B cell (primary cell): ENCODE data around the gene KCNN1. TPM values are rescaled to one million over a fixed set of nuclear protein-coding genes. Genes with fewer than 3 reads are reported as not detected.
A peak's percentile ranks its signal among the peaks of the same experiment; 100 is the strongest.

Experiments used
- ATAC-seq: fragments of 200-7000 bp; cut with Tn5 transposase; one replicate; pipeline ENCODE4 v1.10.0; 2021; ENCODE audit warnings: low read depth, mild to moderate bottlenecking, moderate number of reproducible peaks, moderate library complexity
- CTCF ChIA-PET: fragments of 350-600 bp; sonication (Branson Sonifier 250); formaldehyde crosslinking; loops from one replicate; lab custom pipeline; 2021; ENCODE audit warnings: antibody characterized with exemption, inconsistent platforms; lab: Charles Lee
- POLR2A ChIA-PET: fragments of 350-600 bp; sonication (Branson Sonifier 250); formaldehyde crosslinking; loops from one replicate; lab custom pipeline; 2021; ENCODE audit warnings: antibody characterized with exemption; lab: Charles Lee
- DNase-seq: peaks from one replicate; pipeline ENCODE4 v3.0.0; 2013
- H2AFZ ChIP-seq: 2 replicates; pipeline ENCODE4 v1.6.1; 2012; ENCODE audit warnings: mild to moderate bottlenecking, low read depth, low read length; ENCODE audit not compliant: insufficient read depth, poor library complexity, severe bottlenecking
- H3K27ac ChIP-seq, 2 donors: 1 replicate in 1 of 2; 2 replicates in 1 of 2; pipeline ENCODE4 v1.5.1; 2012 to 2013; ENCODE audit warnings: low read length in 2 of 2, mild to moderate bottlenecking in 2 of 2, moderate library complexity in 1 of 2
- H3K27me3 ChIP-seq, 4 experiments: fragments of 200-600 bp in 1 of 4; sonication (generic) in 1 of 4; replicated peaks in 1 of 4; 1 replicate in 2 of 4; 2 replicates in 2 of 4; pipeline versions ENCODE4 v1.6.1 to v1.7.0; 2013 to 2016; ENCODE audit warnings: low read length in 3 of 4, mild to moderate bottlenecking in 2 of 4, mixed read lengths in 1 of 4, moderate library complexity in 1 of 4; ENCODE audit not compliant: insufficient read depth in 4 of 4, control insufficient read depth in 3 of 4; ENCODE audit errors: control extremely low read depth in 1 of 4
- H3K36me3 ChIP-seq, 2 experiments: replicated peaks in 1 of 2; 1 replicate in 1 of 2; 2 replicates in 1 of 2; pipeline versions ENCODE4 v1.6.1 to v1.7.1; 2013; ENCODE audit warnings: low read length in 1 of 2; ENCODE audit not compliant: insufficient read depth in 2 of 2, control insufficient read depth in 1 of 2; ENCODE audit errors: control extremely low read depth in 1 of 2, extremely low read depth in 1 of 2
- H3K4me1 ChIP-seq, 2 donors: fragments of 200-600 bp in 1 of 2; sonication (generic) in 1 of 2; 1 replicate in 1 of 2; 2 replicates in 1 of 2; pipeline versions ENCODE4 v1.5.1 to v1.6.1; 2013 to 2017; ENCODE audit warnings: low read length in 2 of 2; ENCODE audit not compliant: control insufficient read depth in 2 of 2, insufficient read depth in 2 of 2
- H3K4me2 ChIP-seq: replicated peaks from 2 replicates; pipeline ENCODE3; 2012; ENCODE audit warnings: mild to moderate bottlenecking, low read depth, low read length; ENCODE audit not compliant: poor library complexity, severe bottlenecking
- H3K4me3 ChIP-seq, 5 experiments: fragments of 200-600 bp in 1 of 5; sonication (generic) in 1 of 5; 1 replicate in 3 of 5; 2 replicates in 2 of 5; pipeline versions ENCODE4 v1.5.1 to v1.7.0; 2011 to 2016; ENCODE audit warnings: low read length in 4 of 5, mild to moderate bottlenecking in 4 of 5, low read depth in 2 of 5, control low read depth in 1 of 5, moderate library complexity in 1 of 5; ENCODE audit not compliant: insufficient read depth in 1 of 5; ENCODE audit errors: control extremely low read depth in 1 of 5, extremely low read depth in 1 of 5
- H3K79me2 ChIP-seq: fragments of 200-600 bp; sonication (generic); one replicate; pipeline ENCODE4 v1.6.0; 2016; ENCODE audit warnings: low read length; ENCODE audit not compliant: control insufficient read depth, insufficient read depth
- H3K9ac ChIP-seq: fragments of 200-600 bp; sonication (generic); 2 replicates; pipeline ENCODE4 v1.6.1; 2017; ENCODE audit warnings: mild to moderate bottlenecking, low read length, moderate library complexity
- H3K9me3 ChIP-seq, 3 donors: one replicate each; pipeline versions ENCODE4 v1.6.1 to v1.7.1; 2013; ENCODE audit warnings: low read length in 2 of 3; ENCODE audit not compliant: control insufficient read depth in 2 of 3, insufficient read depth in 1 of 3; ENCODE audit errors: control extremely low read depth in 1 of 3
- H4K20me1 ChIP-seq: 2 replicates; pipeline ENCODE4 v1.6.0; 2012; ENCODE audit warnings: mild to moderate bottlenecking, low read length; ENCODE audit not compliant: insufficient read depth, control insufficient read depth, poor library complexity, severe bottlenecking
- H3K27ac Mint-ChIP-seq: one replicate; pipeline ENCODE4 v1.8.0; 2021; ENCODE audit warnings: mixed read lengths
- H3K27me3 Mint-ChIP-seq: one replicate; pipeline ENCODE4 v1.8.0; 2021; ENCODE audit warnings: mixed read lengths
- H3K4me1 Mint-ChIP-seq: one replicate; pipeline ENCODE4 v1.8.0; 2021; ENCODE audit warnings: mixed read lengths
- H3K4me3 Mint-ChIP-seq: one replicate; pipeline ENCODE4 v1.8.0; 2021; ENCODE audit warnings: mixed read lengths
- H3K9me3 Mint-ChIP-seq: one replicate; pipeline ENCODE4 v1.8.0; 2022; ENCODE audit warnings: mixed read lengths; ENCODE audit not compliant: insufficient read depth
- EZH2 ChIP-seq: IDR thresholded peaks from 2 replicates; pipeline ENCODE4 v1.6.1; 2012; ENCODE audit warnings: borderline replicate concordance, low read depth, mild to moderate bottlenecking, moderate library complexity, low read length; ENCODE audit not compliant: insufficient read depth, poor library complexity, severe bottlenecking
- WGBS: methylation state at CpG from one replicate; pipeline ENCODE4 v1.1.5; 2013; ENCODE audit warnings: missing lambda C conversion rate; ENCODE audit not compliant: insufficient coverage; 5-methylcytosine and 5-hydroxymethylcytosine counted together
- intact Hi-C: fragments of 100-400 bp; cut with micrococcal nuclease; formaldehyde crosslinking; loops from one replicate; pipeline ENCODE4 v1.10.0; 2022
- polyA plus RNA-seq: library from polyadenylated mRNA; depleted of rRNA; stranded (reverse); fragments of >200 nt; gene quantifications from 2 replicates; pipeline ENCODE4 v1.2.3, GENCODE V29; 2012
- total RNA-seq, 2 donors: library from RNA; stranded (reverse); fragments of 120-200 nt in 1 of 2; gene quantifications; 1 replicate in 1 of 2; 2 replicates in 1 of 2; pipeline versions ENCODE4 v1.2.3 to v1.2.4, GENCODE V29; 2013 to 2022
- TF ChIP-seq, protein P1 (sequence below): fragments of 200-600 bp; IDR thresholded peaks from one replicate; pipeline ENCODE4 v1.8.0; 2022; ENCODE audit warnings: antibody characterized with exemption, mild to moderate bottlenecking

The KCNN1 gene
- total and polyA plus RNA-seq, 2 donors (not counting 1 experiment from before 2014, with no cell fraction given) = 0.04 TPM; not detected in 1

DNA sequence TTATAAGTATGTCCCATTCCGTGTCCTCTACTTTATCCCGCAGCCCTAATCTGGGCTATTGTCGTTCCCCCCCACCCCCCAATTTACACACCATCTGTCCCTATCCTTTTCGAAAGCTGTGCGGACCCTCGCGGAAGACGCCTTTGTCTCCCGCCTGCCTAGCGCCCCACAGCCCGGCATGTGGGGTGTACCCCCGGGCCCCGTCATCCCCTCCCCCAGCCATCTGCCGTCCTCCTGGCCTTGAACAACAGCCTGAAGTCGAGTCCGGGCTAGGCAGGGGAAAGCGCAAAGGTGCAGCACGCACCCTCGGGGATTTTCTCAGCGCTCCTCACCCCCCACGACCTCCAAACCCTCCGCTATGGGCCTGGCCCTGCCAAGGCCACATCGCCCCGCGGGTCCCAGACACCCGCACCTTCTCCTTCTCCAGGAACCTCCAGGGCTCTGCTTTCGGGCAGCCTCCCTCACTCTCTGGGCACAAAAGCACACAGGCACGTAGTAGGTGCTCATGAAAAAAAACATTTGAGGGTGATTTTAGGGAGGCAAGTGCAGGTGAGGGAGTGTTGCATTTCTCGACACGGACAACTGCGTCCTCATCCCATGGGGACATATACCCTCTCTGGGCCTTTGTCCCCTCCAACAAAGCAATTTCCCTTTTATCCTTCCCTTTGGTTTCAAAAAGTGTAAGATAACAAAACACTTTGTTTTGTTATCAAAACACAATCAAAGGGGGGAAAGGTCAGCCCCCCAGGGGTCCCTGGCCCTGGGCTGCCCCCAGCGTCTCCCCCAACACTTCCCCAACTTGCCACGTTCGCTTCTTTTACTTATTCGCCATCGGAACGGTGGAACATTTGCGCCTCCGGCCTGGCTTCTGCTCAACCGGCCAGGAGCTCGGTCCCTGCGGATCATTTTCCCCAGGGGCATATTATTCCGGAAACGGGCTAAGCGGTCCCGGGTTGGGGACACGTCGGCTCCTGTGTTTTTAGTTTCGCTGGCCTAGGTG is 17.7 kb upstream of the KCNN1 start:
- ATAC-seq (no peak), DNase-seq (peak; percentile 62)
- peaks cover 26% of the 10 kb centered on the region for H3K27me3 Mint-ChIP-seq
- no peak overlapping the region for H3K27ac ChIP-seq
- H3K4me3 ChIP-seq = peak overlapping the region in 4 of 5 experiments; percentile 31 to 63 (median 47)
- H3K9ac ChIP-seq = peak overlapping the region; percentile 58
- peak overlapping the region; percentile 89 for H3K27ac Mint-ChIP-seq
- H3K4me1 ChIP-seq = peaks cover 59 to 65% of the 10 kb centered on the region in 2 donors
- peaks cover 0 to 20% (median 0%) of the 10 kb centered on the region in 3 donors for H3K9me3 ChIP-seq
- H3K4me2 ChIP-seq = peak overlapping the region; percentile 94
- TF ChIP-seq, protein P1, sequence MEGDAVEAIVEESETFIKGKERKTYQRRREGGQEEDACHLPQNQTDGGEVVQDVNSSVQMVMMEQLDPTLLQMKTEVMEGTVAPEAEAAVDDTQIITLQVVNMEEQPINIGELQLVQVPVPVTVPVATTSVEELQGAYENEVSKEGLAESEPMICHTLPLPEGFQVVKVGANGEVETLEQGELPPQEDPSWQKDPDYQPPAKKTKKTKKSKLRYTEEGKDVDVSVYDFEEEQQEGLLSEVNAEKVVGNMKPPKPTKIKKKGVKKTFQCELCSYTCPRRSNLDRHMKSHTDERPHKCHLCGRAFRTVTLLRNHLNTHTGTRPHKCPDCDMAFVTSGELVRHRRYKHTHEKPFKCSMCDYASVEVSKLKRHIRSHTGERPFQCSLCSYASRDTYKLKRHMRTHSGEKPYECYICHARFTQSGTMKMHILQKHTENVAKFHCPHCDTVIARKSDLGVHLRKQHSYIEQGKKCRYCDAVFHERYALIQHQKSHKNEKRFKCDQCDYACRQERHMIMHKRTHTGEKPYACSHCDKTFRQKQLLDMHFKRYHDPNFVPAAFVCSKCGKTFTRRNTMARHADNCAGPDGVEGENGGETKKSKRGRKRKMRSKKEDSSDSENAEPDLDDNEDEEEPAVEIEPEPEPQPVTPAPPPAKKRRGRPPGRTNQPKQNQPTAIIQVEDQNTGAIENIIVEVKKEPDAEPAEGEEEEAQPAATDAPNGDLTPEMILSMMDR = no peak
- TF ChIP-seq EZH2 = no peak
- intact Hi-C loops = loop anchor here (5.0 kb wide), 1 partner anchor 148 kb away; the partner anchor contains the start of gene MAST3
- CTCF ChIA-PET = interaction anchor here (4.6 to 8.7 kb wide), 3 partner anchors 11 to 49 kb away, joined by 28 to 117 read pairs (median 51); partner anchors contain the start of gene CCDC124
- WGBS = 12% methylated on average over 38 of the region's 49 CpGs
- H4K20me1 ChIP-seq = peaks cover 15% of the 10 kb centered on the region
- H3K4me3 Mint-ChIP-seq = peak overlapping the region; percentile 88
- no peaks in the 10 kb centered on the region for H3K79me2 ChIP-seq
- H3K9me3 Mint-ChIP-seq = no peaks in the 10 kb centered on the region
- H3K36me3 ChIP-seq = no peaks in the 10 kb centered on the region
- POLR2A ChIA-PET = interaction anchor here (0.6 to 1.5 kb wide), 6 partner anchors 14 to 243 kb away, joined by 3 to 11 read pairs (median 4); partner anchors contain the start of gene ARRDC2
- no peak overlapping the region for H2AFZ ChIP-seq
- H3K27me3 ChIP-seq = peaks cover 0 to 52% (median 37%) of the 10 kb centered on the region in 4 experiments
- peaks cover 57% of the 10 kb centered on the region for H3K4me1 Mint-ChIP-seq
